ACC112 (cell line): ENCODE results near the gene LMCD1.

Experiments
- H2AFZ ChIP-seq: fragments of 200-600 bp; sonication (generic); one replicate; pipeline ENCODE4 v1.6.0; 2017; ENCODE audit warnings: antibody characterized with exemption, low read length; ENCODE audit not compliant: unreplicated experiment
- H3K27ac ChIP-seq: fragments of 200-600 bp; sonication (generic); 2 replicates; pipeline ENCODE4 v1.5.1; 2014; ENCODE audit warnings: low read depth, mild to moderate bottlenecking, antibody characterized with exemption, low read length, moderate library complexity
- H3K27me3 ChIP-seq: fragments of 200-600 bp; sonication (generic); 2 replicates; pipeline ENCODE4 v1.6.1; 2014; ENCODE audit warnings: mild to moderate bottlenecking, antibody characterized with exemption, low read length, moderate library complexity, mixed read lengths; ENCODE audit not compliant: insufficient read depth
- H3K36me3 ChIP-seq: fragments of 200-600 bp; sonication (generic); 2 replicates; pipeline ENCODE4 v1.6.1; 2016; ENCODE audit warnings: mild to moderate bottlenecking, antibody characterized with exemption, low read length, moderate library complexity, mixed read lengths; ENCODE audit not compliant: insufficient read depth
- H3K4me1 ChIP-seq: fragments of 200-600 bp; sonication (generic); one replicate; pipeline ENCODE4 v1.6.1; 2016; ENCODE audit warnings: low read length, mixed read lengths; ENCODE audit not compliant: insufficient read depth, unreplicated experiment, control insufficient read depth
- H3K4me3 ChIP-seq: fragments of 200-600 bp; sonication (generic); 2 replicates; pipeline ENCODE4 v1.5.1; 2014; ENCODE audit warnings: mild to moderate bottlenecking, low read depth, low read length
- H3K79me2 ChIP-seq: fragments of 200-600 bp; sonication (generic); one replicate; pipeline ENCODE4 v1.6.0; 2016; ENCODE audit warnings: low read length; ENCODE audit not compliant: control insufficient read depth, unreplicated experiment, insufficient read depth

LMCD1 gene

GRCh38 chr3:8558645-8559044, 57.0 kb downstream of the LMCD1 start:
- no peaks in the 10 kb centered on the region for H3K79me2 ChIP-seq
- no peaks in the 10 kb centered on the region for H3K27me3 ChIP-seq
- H3K4me1 ChIP-seq: peaks cover 56% of the 10 kb centered on the region
- no peak overlapping the region for H3K4me3 ChIP-seq
- peaks cover 32% of the 10 kb centered on the region for H3K36me3 ChIP-seq
- no peak overlapping the region for H2AFZ ChIP-seq
- peak overlapping the region; percentile 97; the same call in 1 of the 2 replicates for H3K27ac ChIP-seq

DNA sequence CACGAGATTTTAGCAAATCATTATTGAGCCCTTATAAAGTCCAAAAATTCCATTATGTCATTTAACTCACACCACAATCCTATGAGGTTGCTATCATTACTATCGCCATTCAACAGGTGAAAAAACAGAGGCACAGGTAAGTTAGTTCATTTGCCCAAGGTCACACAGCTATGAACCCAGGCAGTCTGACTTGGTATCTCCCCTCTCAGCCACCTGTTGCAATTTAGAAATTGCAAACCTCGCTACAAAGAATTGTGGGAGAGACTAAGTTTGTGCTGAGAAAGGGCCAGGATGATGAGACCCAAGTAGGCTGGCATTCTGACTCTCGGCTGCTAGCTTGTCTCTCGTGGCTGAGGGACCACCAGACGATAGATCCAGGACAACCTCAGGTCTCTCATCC, 57.7 kb downstream of the LMCD1 start:
- Histone ChIP-seq H3K27me3 (no peaks in the 10 kb centered on the region), H3K36me3 (peaks cover 32% of the 10 kb centered on the region), H3K4me3 (no peak overlapping the region), H2AFZ (no peak overlapping the region), H3K79me2 (no peaks in the 10 kb centered on the region), H3K4me1 (peaks cover 55% of the 10 kb centered on the region), H3K27ac (peak overlapping the region; percentile 97)

DNA sequence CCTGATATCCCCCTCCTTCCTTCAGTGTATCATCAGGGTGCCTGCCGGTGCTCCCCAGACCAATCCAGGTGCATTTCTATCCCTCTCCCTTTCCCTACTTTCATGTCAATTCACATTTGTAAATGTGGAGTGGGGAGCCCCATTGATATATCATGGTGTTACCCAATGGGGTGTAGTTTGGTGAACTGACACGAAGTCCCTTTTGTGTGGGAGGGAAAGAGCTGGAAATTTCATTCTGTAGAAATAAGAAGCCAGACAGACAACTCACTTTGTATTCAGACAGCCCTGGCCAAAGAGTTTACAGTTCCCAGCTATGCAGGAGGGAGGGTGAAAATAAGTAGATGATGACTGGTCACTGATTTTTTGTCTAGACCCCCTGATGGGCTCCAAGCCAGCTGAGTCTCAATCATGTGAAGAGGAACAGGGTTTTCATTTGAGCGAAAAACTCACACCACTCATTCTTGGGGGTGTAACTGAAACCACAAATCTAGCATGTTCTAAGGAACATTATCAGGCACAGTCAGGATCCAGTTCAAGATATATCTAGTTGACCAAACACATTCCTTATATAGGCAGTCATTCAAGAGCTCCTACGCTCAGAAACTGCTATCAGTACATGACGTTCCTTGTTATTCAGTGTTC, 58.9 kb downstream of the LMCD1 start:
- Histone ChIP-seq H3K4me3 (0 out of 2 replicates have a peak overlapping the region, but pooled peaks have one; percentile 13), H3K27ac (peak overlapping the region; percentile 97), H3K36me3 (peaks cover 33% of the 10 kb centered on the region), H2AFZ (no peak overlapping the region), H3K27me3 (no peaks in the 10 kb centered on the region), H3K79me2 (no peaks in the 10 kb centered on the region), H3K4me1 (peaks cover 43% of the 10 kb centered on the region)

DNA sequence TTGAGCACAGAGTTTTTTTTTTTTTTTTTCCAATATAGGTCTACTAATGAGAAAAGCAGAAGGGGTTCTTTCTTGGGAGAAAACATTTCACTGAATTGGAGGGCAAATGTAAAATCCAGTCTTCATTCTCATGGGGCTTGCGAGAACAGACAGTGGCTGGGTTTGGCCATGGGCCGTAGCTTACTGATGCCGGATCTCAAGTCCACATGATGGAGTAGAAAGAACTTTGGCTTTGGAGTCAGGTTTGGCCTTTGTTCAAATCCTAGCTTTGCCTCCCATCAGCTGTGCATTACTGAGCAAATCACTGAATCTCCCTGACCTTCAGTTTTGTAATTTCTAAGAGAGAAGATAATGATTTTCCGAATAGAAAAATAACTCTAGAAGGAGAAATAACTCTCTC, 59.7 kb downstream of the LMCD1 start:
- H3K27ac ChIP-seq: peak overlapping the region; percentile 97
- H3K36me3 ChIP-seq: peaks cover 29% of the 10 kb centered on the region
- H3K4me3 ChIP-seq: no peak overlapping the region
- H3K4me1 ChIP-seq: peaks cover 40% of the 10 kb centered on the region
- H2AFZ ChIP-seq: no peak overlapping the region
- no peaks in the 10 kb centered on the region for H3K27me3 ChIP-seq
- H3K79me2 ChIP-seq: no peaks in the 10 kb centered on the region

DNA sequence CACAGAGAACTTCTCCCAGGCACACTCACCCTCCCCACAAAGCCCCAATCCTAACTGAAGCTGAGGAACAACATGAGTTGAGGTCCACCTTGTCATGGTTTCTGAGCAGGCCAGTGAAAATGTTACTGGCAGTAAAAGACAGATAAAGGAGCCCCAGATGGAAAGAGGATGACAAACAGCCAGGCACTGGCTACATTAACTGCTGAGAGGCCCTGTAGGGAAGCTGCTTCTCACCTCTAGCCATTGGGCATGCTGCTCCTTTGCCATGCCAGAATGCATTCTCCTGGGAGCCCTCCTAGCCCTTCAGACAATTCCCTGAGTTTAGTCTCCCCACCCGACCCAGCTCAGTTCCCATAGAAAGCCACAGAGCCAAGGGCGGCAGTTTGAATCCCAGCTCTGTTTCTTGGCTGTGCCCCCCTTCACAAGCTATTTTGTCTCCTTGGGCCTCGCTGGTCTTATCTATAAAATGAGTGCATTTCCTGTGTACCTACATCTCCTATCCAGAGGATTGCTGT, 60.5 kb downstream of the LMCD1 start:
- Histone ChIP-seq H3K27ac (peak overlapping the region; percentile 97), H3K4me1 (peaks cover 37% of the 10 kb centered on the region)

GRCh38 chr3:8563146-8563545, 61.5 kb downstream of the LMCD1 start:
- no peaks in the 10 kb centered on the region for H3K79me2 ChIP-seq
- H2AFZ ChIP-seq: no peak overlapping the region
- no peak overlapping the region for H3K4me3 ChIP-seq
- peaks cover 21% of the 10 kb centered on the region for H3K36me3 ChIP-seq
- no peak overlapping the region for H3K27ac ChIP-seq
- H3K27me3 ChIP-seq: no peaks in the 10 kb centered on the region
- H3K4me1 ChIP-seq: peaks cover 37% of the 10 kb centered on the region

More for the DNA sequence above, 60.5 kb downstream of the LMCD1 start:
- no peaks in the 10 kb centered on the region for H3K27me3 ChIP-seq
- H3K4me3 ChIP-seq: no peak overlapping the region
- no peaks in the 10 kb centered on the region for H3K79me2 ChIP-seq
- H3K36me3 ChIP-seq: peaks cover 21% of the 10 kb centered on the region
- H2AFZ ChIP-seq: no peak overlapping the region

GRCh38 chr3:8563597-8563996, 62.0 kb downstream of the LMCD1 start:
- Histone ChIP-seq H3K79me2 (no peaks in the 10 kb centered on the region), H2AFZ (no peak overlapping the region), H3K36me3 (peaks cover 19% of the 10 kb centered on the region), H3K4me1 (peaks cover 40% of the 10 kb centered on the region), H3K27ac (no peak overlapping the region), H3K27me3 (no peaks in the 10 kb centered on the region), H3K4me3 (no peak overlapping the region)

GRCh38 chr3:8565376-8565775, 63.8 kb downstream of the LMCD1 start:
- peaks cover 22% of the 10 kb centered on the region for H3K36me3 ChIP-seq
- H3K79me2 ChIP-seq: no peaks in the 10 kb centered on the region

DNA sequence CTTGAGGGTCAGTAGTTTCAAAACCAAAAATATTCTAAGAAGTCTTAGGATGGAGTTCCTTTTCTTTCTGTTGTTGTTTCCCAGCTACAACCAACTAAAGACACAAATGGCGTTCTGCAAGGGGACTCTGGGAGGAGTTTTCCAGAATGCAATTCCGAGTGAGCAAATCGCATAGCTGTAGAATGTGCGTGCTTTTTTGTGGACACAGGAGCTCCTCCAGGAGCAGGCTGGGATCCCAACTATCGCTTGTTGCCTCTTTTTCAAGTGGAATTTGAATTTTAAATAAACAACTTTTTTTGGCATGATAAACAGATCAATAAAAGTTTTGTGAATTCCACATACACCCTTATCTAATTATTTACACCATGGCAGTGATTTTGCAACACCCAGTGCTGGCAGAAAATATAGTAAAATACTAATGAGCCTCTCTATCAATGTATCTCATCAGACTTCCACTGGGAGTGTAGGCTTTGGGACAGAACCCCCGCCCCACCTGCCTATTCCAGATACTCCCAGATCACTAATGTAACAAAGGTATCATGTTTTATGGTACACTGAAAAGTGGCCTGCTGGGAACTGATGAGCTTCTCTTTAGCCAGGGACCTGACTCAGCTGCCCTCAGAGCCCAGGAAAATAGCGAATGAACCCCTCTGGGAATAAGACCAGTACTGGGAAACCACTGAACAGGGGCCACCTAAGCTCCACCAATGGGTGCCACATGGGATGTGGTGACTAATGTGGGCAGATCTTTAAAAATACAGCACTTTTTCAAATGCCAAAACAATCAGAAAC, 66.4 kb downstream of the LMCD1 start:
- H3K27me3 ChIP-seq: no peaks in the 10 kb centered on the region
- peaks cover 8% of the 10 kb centered on the region for H3K4me1 ChIP-seq
- H2AFZ ChIP-seq: no peak overlapping the region
- H3K4me3 ChIP-seq: no peak overlapping the region
- peak overlapping the region; percentile 53 for H3K27ac ChIP-seq
- peaks cover 32% of the 10 kb centered on the region for H3K36me3 ChIP-seq
- no peaks in the 10 kb centered on the region for H3K79me2 ChIP-seq

More at GRCh38 chr3:8565376-8565775, 63.8 kb downstream of the LMCD1 start:
- Histone ChIP-seq H3K4me1 (peaks cover 29% of the 10 kb centered on the region), H2AFZ (no peak overlapping the region), H3K4me3 (no peak overlapping the region), H3K27ac (no peak overlapping the region), H3K27me3 (no peaks in the 10 kb centered on the region)

GRCh38 chr3:8571256-8571655, 69.6 kb downstream of the LMCD1 start:
- peaks cover 35% of the 10 kb centered on the region for H3K36me3 ChIP-seq
- H2AFZ ChIP-seq: no peak overlapping the region
- no peak overlapping the region for H3K27ac ChIP-seq

More at GRCh38 chr3:8571256-8571655, 69.6 kb downstream of the LMCD1 start:
- peaks cover 25% of the 10 kb centered on the region for H3K4me1 ChIP-seq
- H3K4me3 ChIP-seq: no peak overlapping the region
- no peaks in the 10 kb centered on the region for H3K79me2 ChIP-seq
- no peaks in the 10 kb centered on the region for H3K27me3 ChIP-seq
